Ramos (cell line): ENCODE results near the gene DPY19L3.
"Not testable (repeated sequence)": the region's sequence is repeated elsewhere in the genome, so short reads cannot be mapped to it uniquely, and the experiment has no call there.

Experiments used
- in situ Hi-C: fragments of 300-500 bp; cut with MboI; formaldehyde crosslinking; loops from one replicate; pipeline ENCODE4 v1.14.3; 2022; ENCODE audit warnings: low sequenced_read_pairs; ENCODE audit not compliant: unreplicated experiment

The DPY19L3 gene

GRCh38 chr19:32388393-32388855 lies 17.1 kb upstream of the DPY19L3 start:
- in situ Hi-C loops: no loop called here

DNA sequence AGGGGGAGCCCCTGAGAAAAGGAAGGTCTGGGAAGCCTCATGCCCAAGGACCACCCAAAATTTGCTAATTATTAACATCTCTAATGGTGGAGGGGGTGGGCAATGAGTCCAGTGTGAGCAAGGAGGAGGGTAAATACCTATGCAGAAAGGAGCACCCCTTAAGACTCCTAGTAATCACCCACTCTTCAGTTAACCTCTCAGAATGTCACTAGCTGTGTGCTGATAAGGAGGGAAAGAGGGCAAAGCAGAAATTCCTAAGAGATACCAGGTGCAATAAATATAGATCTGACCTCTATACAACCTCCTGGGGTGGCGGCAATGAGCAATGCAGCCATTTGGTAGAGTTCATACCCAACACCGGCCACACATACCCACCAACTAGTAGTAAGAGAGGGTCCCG lies 12.7 kb upstream of the DPY19L3 start:
- in situ Hi-C loops: no loop called here

DNA sequence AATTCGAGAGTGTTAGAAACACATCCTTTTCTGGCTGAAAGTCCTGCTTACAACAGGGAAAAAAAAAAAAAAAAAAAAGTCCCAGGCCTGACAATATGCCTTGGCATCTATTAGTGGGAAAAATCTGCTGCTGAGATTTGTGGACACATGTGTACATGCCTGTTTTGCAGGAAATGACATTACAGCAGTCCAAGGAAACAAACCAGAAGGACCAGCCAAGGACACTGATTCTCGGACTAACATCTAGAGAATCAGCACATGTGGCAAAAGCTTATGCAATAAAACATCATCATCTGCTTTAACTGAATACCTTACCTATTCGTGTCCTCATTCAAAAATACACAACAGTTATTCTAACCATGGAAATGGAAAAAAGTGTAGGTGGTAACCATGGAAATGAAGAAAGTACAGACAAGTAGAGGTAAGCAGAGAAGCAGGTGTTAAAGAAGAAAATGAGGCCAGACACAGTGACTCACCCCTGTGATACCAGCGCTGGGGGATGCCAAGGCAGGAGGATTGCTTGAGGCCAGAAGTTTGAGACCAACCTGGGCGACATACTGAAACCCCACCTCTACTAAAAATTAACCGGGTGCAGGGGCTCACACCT lies 9.4 kb upstream of the DPY19L3 start:
- in situ Hi-C loops: no loop called here

DNA sequence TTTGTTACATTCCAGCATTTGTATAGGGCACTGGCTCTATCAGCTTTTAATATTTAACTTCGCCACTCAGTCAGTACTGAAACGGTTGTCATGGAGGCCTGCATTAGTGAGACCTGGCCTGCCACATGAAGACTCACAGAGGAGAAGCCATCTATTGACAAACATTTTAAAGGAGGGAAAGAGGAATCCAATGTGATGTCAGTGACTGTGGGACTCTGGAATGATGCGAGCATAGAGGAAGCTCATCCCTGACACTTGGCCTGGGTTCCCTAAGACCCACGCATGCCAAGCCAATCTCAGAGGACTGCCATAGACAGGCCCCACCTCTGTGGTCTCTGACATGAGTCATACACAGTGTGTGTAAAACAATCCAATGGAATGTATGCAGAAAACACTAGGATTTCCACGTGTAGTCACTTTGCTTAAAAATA lies 7.9 kb upstream of the DPY19L3 start:
- in situ Hi-C loops: no loop called here

- in situ Hi-C loops: no loop called here
Measured at GRCh38 chr19:32401992-32402391, 3.6 kb upstream of the DPY19L3 start.

GRCh38 chr19:32403291-32403995 lies 2.1 kb upstream of the DPY19L3 start:
- in situ Hi-C loops: no loop called here

DNA sequence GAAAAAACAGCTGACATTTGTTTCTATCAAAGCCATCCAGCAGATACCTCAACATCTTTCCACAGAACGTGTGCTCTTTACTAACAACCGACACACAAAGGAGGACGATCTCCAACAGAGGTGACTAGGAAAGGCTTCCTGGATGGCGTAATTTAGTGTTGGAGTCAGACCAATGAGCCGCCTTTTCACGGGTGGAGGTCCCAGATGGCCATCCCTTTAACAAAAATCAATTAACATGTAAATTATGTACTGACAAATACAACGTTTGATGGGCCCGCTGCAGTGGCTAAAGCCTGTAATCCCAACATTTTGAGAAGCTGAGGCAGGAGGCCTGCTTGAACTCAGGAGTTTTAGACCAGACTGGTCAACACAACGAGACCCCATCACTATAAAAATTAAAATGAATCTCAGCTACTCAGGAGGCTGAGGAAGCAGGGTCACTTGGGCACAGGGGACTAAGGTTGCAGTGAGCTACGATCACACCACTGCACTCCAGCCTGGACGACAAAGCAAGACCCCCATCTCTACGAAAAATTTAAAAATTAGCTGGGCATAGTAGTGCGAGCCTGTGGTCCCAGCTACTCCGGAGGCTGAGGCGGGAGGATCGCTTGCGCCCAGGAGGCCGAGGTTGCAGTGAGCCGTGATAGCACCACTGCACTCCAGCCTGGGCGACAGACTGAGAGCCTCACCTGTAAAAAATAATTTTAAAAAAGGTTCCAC lies 1.2 kb upstream of the DPY19L3 start:
- in situ Hi-C loops: no loop called here

DNA sequence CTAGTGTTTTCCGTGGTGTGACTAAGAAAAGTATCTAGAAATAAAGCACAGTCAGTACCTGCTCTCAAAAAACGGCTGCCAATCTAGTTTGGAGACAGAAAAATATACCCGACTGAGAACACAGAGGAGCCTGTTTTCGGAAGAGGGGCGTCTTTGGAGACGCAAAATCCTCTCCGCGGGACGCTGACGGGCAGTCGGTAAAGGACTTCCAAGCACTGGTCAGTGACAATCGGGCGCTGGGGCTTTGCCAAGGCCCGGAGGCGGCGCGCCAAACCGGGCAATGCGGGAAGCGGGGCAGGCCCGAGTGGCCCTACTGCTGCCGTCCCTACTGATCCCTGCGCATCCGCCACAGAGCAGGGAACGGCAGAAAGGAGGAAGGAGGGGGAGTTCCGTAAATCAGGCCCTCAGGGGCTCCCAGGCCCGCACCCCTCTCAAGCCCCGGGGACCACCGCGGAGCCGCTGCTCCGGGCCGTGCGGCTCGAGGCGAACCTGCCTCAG lies 588 bp upstream of the DPY19L3 start:
- in situ Hi-C loops: no loop called here

DNA sequence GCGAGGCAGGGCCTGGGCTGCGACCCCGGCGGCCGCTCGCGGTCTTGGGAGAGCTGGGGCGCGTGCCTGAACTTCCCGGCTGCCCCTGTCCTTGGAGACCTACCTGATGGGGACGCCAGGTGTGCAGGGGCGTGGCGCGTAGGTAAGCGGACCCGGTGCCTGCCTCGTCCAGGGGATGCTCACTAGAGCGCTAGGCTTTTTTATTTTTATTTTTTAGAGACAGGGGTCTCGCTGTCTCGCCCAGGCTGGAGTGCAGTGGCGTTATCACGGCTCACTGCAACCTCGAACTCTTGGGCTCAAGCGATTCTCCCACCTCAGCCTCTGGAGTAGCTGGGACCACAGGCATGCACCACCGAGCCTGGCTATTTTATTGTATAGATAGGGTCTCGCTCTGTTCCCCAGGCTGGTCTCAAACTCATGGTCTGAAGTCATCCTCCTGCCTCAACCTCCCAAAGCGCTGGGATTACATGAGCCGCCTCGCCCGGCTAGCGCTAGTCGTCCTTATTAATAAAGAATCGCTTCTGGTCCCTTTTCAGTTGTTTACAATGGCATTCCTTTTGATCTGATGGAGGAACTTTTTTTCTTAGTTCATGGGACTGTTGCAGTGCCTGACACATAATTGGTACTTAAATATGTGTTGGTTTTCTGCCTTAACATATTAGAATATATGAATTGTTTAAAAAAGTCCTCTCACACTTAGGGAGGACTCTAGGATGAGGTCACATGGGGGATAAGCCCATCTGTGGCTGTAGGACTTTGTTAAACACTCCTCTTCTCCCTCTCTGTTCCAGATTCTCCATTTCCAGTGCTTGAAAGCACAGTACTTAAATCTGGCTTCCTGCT lies 812 bp downstream of the DPY19L3 start:
- in situ Hi-C loops: no loop called here

GRCh38 chr19:32407004-32407992 lies 1.7 kb downstream of the DPY19L3 start:
- in situ Hi-C loops: no loop called here

DNA sequence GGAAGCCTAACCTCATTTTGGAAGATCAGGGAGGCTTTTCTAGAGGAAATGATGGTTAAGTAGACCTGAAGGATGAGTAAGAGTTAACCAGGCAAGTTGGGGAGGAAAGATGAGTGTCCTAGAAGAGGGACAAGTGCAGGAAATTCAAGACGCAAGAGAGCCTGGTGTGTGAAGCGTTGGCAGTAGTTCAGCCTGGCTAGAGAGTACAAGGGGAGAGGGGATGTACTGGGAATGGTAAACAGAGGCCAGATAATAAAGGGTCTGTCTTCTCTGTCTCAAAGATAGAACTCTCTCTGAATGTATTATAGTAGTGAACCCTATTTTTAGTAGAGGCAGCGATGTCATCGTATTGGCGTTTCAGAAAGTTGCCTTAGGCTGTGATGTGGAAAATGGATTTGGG lies 9.7 kb downstream of the DPY19L3 start:
- in situ Hi-C loops: no loop called here

DNA sequence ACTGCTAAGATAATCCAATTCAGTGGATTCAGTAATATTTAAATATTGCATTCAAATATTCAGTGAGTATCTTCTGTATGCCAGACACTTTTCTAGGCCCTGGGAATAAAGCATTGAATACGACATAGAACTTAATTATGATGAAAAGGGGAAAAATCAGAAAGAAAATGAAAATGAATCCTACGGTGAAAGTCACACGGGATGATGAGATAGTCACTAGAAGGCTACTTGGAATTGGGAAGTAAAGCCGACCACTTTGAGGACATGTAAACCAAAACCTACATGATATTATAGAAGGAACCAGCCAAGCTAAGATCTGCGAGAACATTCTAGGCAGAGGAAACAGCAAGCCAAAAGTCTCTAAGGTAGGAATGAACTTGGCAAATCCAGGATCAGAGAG lies 10.1 kb downstream of the DPY19L3 start:
- in situ Hi-C loops: no loop called here

GRCh38 chr19:32416749-32417456 lies 11.3 kb downstream of the DPY19L3 start:
- in situ Hi-C loops: no loop called here

DNA sequence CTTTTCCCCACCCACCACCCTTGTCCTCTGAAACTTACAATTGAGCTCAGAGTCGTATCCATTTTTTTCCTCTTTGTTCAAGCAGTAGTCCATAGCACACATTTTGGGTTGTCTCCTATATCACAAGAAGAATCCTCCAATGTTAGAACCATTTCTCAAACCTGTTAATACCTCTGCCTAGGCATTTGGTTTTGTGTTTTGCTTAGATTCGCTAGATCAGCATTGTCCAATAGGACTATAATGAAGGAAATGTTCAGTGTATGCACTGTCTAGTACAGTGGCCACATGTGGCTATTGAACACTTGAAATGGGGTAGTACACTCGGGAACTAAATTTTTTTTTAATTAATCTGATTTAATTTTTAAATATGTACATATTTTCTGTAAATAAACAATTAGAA lies 12.6 kb downstream of the DPY19L3 start:
- in situ Hi-C loops: no loop called here

DNA sequence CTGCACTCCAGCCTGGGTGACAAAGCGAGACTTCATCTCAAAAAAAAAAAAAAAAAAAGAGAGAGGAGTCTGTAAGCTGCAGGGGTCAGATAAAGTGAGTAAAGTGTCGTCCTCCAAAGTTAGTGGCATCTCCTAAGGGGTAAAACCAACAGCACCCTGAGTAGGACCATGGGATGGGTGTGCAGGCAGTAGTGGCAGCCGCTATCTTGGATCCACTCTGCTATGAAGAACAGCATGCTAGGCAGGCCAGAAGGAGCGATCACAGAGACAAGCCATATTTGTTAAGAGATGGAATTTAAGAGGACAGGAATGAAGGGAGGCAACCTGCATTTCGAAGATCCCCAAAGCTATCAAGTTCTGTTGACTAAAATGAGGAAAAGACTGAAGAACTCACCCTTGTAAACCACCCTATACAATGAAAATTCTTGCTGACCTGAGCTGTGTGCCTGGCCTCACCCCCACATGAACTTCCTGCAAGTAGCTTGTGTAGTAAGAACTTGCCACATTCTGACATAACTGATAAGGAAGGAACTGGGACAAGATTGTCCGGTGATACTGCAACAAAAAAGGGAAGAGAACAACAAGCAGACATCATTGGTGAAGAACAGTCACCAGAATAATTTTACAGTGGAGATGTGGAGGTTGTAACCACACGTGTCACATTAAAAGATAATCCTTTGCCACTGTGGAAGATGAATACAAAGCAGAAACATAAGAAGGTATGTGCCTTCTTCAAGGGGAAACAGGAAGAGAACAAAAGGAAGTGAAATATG lies 16.2 kb downstream of the DPY19L3 start:
- in situ Hi-C loops: no loop called here

- in situ Hi-C loops: no loop called here
Measured at GRCh38 chr19:32422435-32422834, 16.9 kb downstream of the DPY19L3 start.

GRCh38 chr19:32423944-32424343 lies 18.4 kb downstream of the DPY19L3 start:
- in situ Hi-C loops: not testable (repeated sequence)

DNA sequence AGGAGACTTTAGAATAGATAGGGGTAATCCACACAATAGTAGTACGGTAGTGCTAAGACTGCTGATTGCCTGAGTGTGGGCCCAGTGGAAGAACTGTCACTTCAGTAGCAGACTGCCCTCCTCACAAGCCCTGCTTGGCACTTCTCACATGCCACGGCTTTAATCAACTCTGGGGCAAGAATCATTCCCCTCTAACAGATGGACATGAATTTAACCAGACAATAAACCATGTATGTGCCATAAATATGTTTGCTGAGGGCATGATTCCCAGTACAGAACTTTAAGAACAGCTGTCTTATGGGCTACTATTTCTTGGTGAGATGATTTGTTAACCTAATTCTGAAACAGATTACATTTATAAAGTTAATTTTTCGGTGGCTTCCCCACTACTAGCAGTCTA lies 22.0 kb downstream of the DPY19L3 start:
- in situ Hi-C loops: no loop called here
